Pancreas (tissue), 10 donors: ENCODE data around the gene AGBL1. TPM values are rescaled to one million over a fixed set of nuclear protein-coding genes. Genes with fewer than 3 reads are reported as not detected.

ENCODE experiments used
- ATAC-seq, 4 donors: fragments of 200-7000 bp; cut with Tn5 transposase; one replicate each; pipeline versions ENCODE4 v1.8.0 to v1.9.1; 2020; ENCODE audit warnings: mild to moderate bottlenecking in 4 of 4, moderate library complexity in 4 of 4
- DNase-seq, 6 donors: peaks; one replicate each; pipeline ENCODE4 v3.0.0-alpha.2; 2020
- FAIRE-seq: peaks from 2 replicates; lab custom pipeline; 2012; peaks lifted over from hg19 to GRCh38; lab: Jason Lieb, UNC
- H3K27ac ChIP-seq, 4 donors: fragments of 200-600 bp; sonication (generic); 1 replicate in 3 of 4; 2 replicates in 1 of 4; pipeline versions ENCODE4 v1.5.0 to v1.8.0; 2020
- H3K27me3 ChIP-seq, 4 donors: fragments of 200-600 bp; one replicate each; pipeline ENCODE4 v1.8.0; 2021
- H3K36me3 ChIP-seq, 3 donors: fragments of 200-600 bp; sonication (generic) in 1 of 3; one replicate each; pipeline versions ENCODE4 v1.5.0 to v1.8.0; 2020 to 2021
- H3K4me1 ChIP-seq, 3 donors: fragments of 200-600 bp; one replicate each; pipeline ENCODE4 v1.8.0; 2021
- H3K4me3 ChIP-seq, 4 donors: fragments of 200-600 bp; sonication (generic) in 2 of 4; one replicate each; pipeline versions ENCODE4 v1.5.0 to v1.8.0; 2020 to 2021
- H3K9me3 ChIP-seq, 4 donors: fragments of 200-600 bp; one replicate each; pipeline ENCODE4 v1.8.0; 2021
- WGBS, 2 donors: extraction: QIAGEN DNeasy Blood & Tissue Kit; methylation state at CpG; one replicate each; pipeline ENCODE4 v1.1.7; 2013; 5-methylcytosine and 5-hydroxymethylcytosine counted together
- intact Hi-C, 3 donors: fragments of 100-400 bp; cut with DNase I; formaldehyde crosslinking; loops; one replicate each; pipeline versions ENCODE4 v1.11.1 to v1.14.2; 2022
- polyA plus RNA-seq, 2 donors: library from polyadenylated mRNA; stranded (reverse); fragments of 200-250 nt; gene quantifications; one replicate each; pipeline ENCODE4 v1.2.3, GENCODE V29; 2013
- total RNA-seq, 6 donors: library from RNA; stranded (reverse); fragmentation: NEBNext Ultra II Directional in 4 of 6; extraction: Animal tissue kit (Norgen Biotek cat#: 25700) in 4 of 6; gene quantifications; one replicate each; pipeline versions ENCODE4 v1.2.1 to v1.2.4, GENCODE V29; 2021 to 2023
- TF ChIP-seq, protein P1 (sequence below), 4 donors: fragments of 200-600 bp; sonication (generic) in 3 of 4; IDR thresholded peaks; one replicate each; pipeline versions ENCODE4 v1.5.0 to v1.8.0; 2021; ENCODE audit warnings: antibody characterized with exemption in 4 of 4
- donor health status: healthy with polysubstance abuse.
- donor health status: DM: no; HTN: no; CAD: no; lungs with moderate emphysema.
- donor health status: DM: no; HTN: no; CAD: no.
- donor health status: control.
- donor health status: control.
- donor health status: Bipolar disorder and iron deficiency.
- donor health status: DM: yes; HTN: yes; CAD: no.
- donor health status: DM: no; HTN: no; CAD: no.
- donor health status: DM: no; HTN: no; CAD: no.
- donor health status: DM: yes; HTN: yes; CAD: no.

Gene AGBL1
- total and polyA plus RNA-seq, 8 donors, result under 0.01 to 0.06 (median 0.05) TPM; not detected in 5

DNA sequence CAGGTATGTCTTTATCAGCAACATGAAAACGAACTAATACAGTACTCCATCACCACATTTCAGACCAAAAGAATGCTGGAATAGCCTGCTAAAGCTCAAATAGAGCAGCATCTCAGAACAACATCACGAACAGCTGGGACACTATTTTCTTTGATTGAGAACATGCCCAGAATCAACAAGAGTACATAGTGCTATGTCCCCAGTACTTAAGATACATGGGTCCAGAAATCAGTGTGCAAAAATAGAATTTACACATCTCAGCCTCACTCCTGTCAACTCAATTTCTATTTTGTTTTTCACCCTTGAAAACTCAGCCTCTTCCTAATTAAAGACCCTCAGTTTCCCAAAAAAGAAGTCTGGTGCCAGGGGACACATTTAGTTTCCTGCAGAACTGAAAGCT is 753.9 kb downstream of the AGBL1 start:
- FAIRE-seq (no peak), ATAC-seq (no peak), DNase-seq (no peak)
- Histone ChIP-seq H3K4me1 (no peaks in the 10 kb centered on the region), H3K4me3 (no peak overlapping the region), H3K27me3 (peaks cover 0 to 5% (median 0%) of the 10 kb centered on the region in 4 donors), H3K9me3 (no peaks in the 10 kb centered on the region), H3K36me3 (no peaks in the 10 kb centered on the region), H3K27ac (no peak overlapping the region)
- 35 to 43% methylated on average over 2 of the region's 2 CpGs for WGBS, 2 donors
- TF ChIP-seq, protein P1, sequence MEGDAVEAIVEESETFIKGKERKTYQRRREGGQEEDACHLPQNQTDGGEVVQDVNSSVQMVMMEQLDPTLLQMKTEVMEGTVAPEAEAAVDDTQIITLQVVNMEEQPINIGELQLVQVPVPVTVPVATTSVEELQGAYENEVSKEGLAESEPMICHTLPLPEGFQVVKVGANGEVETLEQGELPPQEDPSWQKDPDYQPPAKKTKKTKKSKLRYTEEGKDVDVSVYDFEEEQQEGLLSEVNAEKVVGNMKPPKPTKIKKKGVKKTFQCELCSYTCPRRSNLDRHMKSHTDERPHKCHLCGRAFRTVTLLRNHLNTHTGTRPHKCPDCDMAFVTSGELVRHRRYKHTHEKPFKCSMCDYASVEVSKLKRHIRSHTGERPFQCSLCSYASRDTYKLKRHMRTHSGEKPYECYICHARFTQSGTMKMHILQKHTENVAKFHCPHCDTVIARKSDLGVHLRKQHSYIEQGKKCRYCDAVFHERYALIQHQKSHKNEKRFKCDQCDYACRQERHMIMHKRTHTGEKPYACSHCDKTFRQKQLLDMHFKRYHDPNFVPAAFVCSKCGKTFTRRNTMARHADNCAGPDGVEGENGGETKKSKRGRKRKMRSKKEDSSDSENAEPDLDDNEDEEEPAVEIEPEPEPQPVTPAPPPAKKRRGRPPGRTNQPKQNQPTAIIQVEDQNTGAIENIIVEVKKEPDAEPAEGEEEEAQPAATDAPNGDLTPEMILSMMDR (IDR thresholded peaks at IDR 0.05), result no peak
- intact Hi-C loops, result no loop called here

DNA sequence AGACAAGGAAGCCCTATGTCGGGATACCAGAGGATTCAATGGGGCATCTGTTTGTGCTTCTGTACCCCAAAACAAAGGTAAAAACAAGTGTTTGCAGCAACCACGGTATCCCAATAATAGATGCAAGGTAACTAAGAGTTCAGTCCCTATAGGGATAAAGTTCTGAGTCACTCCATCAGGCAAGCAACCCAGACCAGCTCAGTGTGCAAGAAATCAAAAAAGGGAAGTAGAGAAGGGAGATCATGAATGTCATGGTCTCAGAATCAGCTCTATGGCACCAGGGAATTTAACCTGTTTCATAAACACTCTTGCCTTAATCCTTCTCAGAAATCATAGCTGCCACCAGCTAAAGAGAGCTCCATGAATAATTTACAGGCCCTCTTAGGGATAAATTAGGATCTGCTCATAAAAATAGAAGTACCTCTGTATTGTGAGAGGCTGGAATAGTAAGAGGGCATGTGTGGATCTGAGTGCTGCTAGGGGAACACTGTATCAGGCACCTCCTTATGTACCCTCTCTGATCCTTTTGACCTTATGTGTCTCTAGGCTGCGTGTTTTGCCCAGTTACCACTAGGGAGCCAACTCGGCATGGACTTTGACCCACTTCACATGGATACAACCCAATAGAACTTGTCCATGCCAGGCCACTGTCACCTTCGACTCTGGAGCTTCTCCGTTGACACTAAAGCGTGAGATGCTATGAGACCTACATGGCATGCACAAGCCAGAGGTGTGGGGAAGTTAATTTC is 754.6 kb downstream of the AGBL1 start:
- TF ChIP-seq, protein P1 (IDR thresholded peaks at IDR 0.05), result no peak
- no peaks in the 10 kb centered on the region for H3K9me3 ChIP-seq
- DNase-seq (no peak), FAIRE-seq (no peak), ATAC-seq (no peak)
- WGBS, 2 donors, result 57 to 66% methylated on average over 7 of the region's 7 CpGs
- H3K36me3 ChIP-seq, result no peaks in the 10 kb centered on the region
- H3K4me3 ChIP-seq, result no peak overlapping the region
- no peaks in the 10 kb centered on the region for H3K4me1 ChIP-seq
- H3K27ac ChIP-seq, result no peak overlapping the region
- H3K27me3 ChIP-seq, result peaks cover 0 to 5% (median 0%) of the 10 kb centered on the region in 4 donors
- intact Hi-C loops, result no loop called here

DNA sequence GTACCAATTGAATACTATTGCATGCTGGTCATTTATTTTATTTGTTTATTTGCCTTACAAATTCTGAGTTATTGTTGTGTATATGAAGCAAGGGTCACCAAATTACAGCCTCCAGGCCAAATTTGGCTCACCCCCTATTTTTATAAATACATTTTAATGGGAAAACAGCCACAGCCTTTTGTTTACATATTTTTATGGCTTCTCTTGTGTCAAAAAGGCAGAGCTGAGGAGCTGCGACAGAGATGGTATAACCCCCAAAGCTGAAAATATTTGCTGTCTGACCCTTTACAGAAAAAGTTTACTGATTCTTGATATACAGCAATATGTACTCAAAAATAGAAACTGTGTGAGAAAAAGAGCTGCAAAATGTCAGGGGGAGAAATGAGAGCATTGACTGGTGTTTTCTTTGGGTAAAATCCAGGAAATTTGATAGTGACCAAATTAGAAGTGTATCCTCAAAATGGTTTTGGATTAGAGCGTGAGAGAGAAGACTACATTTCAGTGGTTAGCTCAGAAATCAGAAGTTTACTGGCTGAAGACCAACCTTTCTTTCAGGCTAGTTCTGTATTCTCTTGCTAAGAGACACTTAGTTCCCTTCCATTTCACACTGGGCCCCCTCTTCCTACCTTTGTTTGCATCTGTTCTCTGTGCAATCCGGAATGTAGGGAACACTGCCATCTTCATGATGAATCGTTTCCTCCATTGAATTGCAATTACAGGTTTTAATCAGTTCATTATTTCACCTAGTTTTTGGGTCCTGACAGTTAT is 757.8 kb downstream of the AGBL1 start:
- no peaks in the 10 kb centered on the region for H3K9me3 ChIP-seq
- TF ChIP-seq, protein P1 (IDR thresholded peaks at IDR 0.05), result no peak
- WGBS, 2 donors, result 35 to 37% methylated on average over 4 of the region's 4 CpGs
- no peak overlapping the region for H3K4me3 ChIP-seq
- peaks cover 0 to 9% (median 0%) of the 10 kb centered on the region in 4 donors for H3K27me3 ChIP-seq
- no peaks in the 10 kb centered on the region for H3K36me3 ChIP-seq
- DNase-seq (no peak), ATAC-seq (no peak), FAIRE-seq (no peak)
- H3K4me1 ChIP-seq, result no peaks in the 10 kb centered on the region
- intact Hi-C loops, result no loop called here
- no peak overlapping the region for H3K27ac ChIP-seq

DNA sequence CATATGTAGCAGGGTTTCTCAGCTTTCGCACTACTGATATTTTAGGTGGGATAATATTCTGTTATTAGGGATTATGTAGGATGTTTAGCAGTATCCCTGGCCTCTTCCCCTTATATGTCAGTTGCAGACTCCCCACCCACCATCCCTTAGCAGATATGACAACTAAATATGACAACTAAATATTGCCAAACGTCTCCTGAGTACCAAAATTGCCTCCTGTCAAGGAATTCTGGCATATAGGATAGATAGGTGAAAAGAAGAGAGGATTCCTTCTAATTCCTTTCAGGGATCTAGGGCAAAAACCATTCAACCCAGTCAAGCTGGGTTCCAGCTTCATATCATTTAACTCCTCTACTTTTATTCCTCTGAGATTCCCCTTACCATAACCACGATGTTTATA is 759.8 kb downstream of the AGBL1 start:
- intact Hi-C loops, result no loop called here
- H3K27me3 ChIP-seq, result peaks cover 0 to 6% (median 0%) of the 10 kb centered on the region in 4 donors
- no peaks in the 10 kb centered on the region for H3K36me3 ChIP-seq
- DNase-seq, result no peak
- H3K4me3 ChIP-seq, result no peak overlapping the region
- ATAC-seq, result no peak
- H3K4me1 ChIP-seq, result no peaks in the 10 kb centered on the region
- no peak overlapping the region for H3K27ac ChIP-seq
- no peaks in the 10 kb centered on the region for H3K9me3 ChIP-seq
- FAIRE-seq, result no peak
- TF ChIP-seq, protein P1 (IDR thresholded peaks at IDR 0.05), result no peak
- WGBS, 2 donors, result 54 to 65% methylated on average over 3 of the region's 3 CpGs
